Naive thymus-derived CD4-positive, alpha-beta T cell (primary cell): Measurements from ENCODE around the gene CPNE6. TPM values are rescaled to one million over a fixed set of nuclear protein-coding genes. Genes with fewer than 3 reads are reported as not detected.

ENCODE experiments used
- ATAC-seq: fragments of 150-1000 bp; cut with Tn5 transposase; 2 replicates; pipeline ENCODE4 v1.10.0; 2021; ENCODE audit warnings: mild to moderate bottlenecking, moderate library complexity
- CTCF ChIA-PET: fragments of 350-600 bp; sonication (Branson Sonifier 250); formaldehyde crosslinking; loops from one replicate; lab custom pipeline; 2021; ENCODE audit warnings: antibody characterized with exemption; lab: Charles Lee
- POLR2A ChIA-PET: fragments of 350-600 bp; sonication (Branson Sonifier 250); formaldehyde crosslinking; loops from one replicate; lab custom pipeline; 2021; ENCODE audit warnings: antibody characterized with exemption, inconsistent platforms; lab: Charles Lee
- DNase-seq, 9 donors: peaks; one replicate each; pipeline versions ENCODE4 v3.0.0 to v3.0.0-alpha.2; 2020 to 2022; ENCODE audit warnings: mixed read lengths in 1 of 9
- H3K27ac ChIP-seq: one replicate; pipeline ENCODE4 v1.7.0; 2013; ENCODE audit warnings: mild to moderate bottlenecking, low read depth, low read length, moderate library complexity
- H3K27me3 ChIP-seq, 2 donors: one replicate each; pipeline ENCODE4 v1.7.0; 2013; ENCODE audit warnings: low read length in 2 of 2, mild to moderate bottlenecking in 2 of 2, moderate library complexity in 2 of 2; ENCODE audit not compliant: control insufficient read depth in 2 of 2, insufficient read depth in 2 of 2
- H3K36me3 ChIP-seq, 3 experiments: 1 replicate in 2 of 3; 2 replicates in 1 of 3; pipeline ENCODE4 v1.7.0; 2013; ENCODE audit warnings: low read length in 3 of 3, mild to moderate bottlenecking in 3 of 3, moderate library complexity in 1 of 3; ENCODE audit not compliant: insufficient read depth in 3 of 3, control insufficient read depth in 2 of 3
- H3K4me1 ChIP-seq, 2 donors: one replicate each; pipeline ENCODE4 v1.7.0; 2013; ENCODE audit warnings: low read length in 2 of 2, mild to moderate bottlenecking in 2 of 2, moderate library complexity in 1 of 2; ENCODE audit not compliant: control insufficient read depth in 2 of 2, insufficient read depth in 2 of 2
- H3K4me3 ChIP-seq: 2 replicates; pipeline ENCODE4 v1.7.0; 2013; ENCODE audit warnings: mild to moderate bottlenecking, low read length
- H3K9me3 ChIP-seq, 3 experiments: 1 replicate in 2 of 3; 2 replicates in 1 of 3; pipeline ENCODE4 v1.7.0; 2013; ENCODE audit warnings: low read length in 3 of 3; ENCODE audit not compliant: control insufficient read depth in 2 of 3
- H3K27ac Mint-ChIP-seq, 9 donors: one replicate each; pipeline ENCODE4 v1.8.0; 2020 to 2022; ENCODE audit warnings: mixed read lengths in 9 of 9, mild to moderate bottlenecking in 8 of 9, moderate library complexity in 5 of 9, inconsistent platforms in 2 of 9
- H3K27me3 Mint-ChIP-seq, 5 donors: one replicate each; pipeline ENCODE4 v1.8.0; 2021 to 2022; ENCODE audit warnings: mixed read lengths in 5 of 5, mild to moderate bottlenecking in 1 of 5
- H3K36me3 Mint-ChIP-seq, 5 donors: one replicate each; pipeline ENCODE4 v1.8.0; 2020 to 2022; ENCODE audit warnings: mixed read lengths in 5 of 5, mild to moderate bottlenecking in 3 of 5, inconsistent platforms in 1 of 5
- H3K4me1 Mint-ChIP-seq, 7 donors: one replicate each; pipeline ENCODE4 v1.8.0; 2020 to 2022; ENCODE audit warnings: mixed read lengths in 7 of 7, mild to moderate bottlenecking in 3 of 7, inconsistent platforms in 1 of 7
- H3K4me3 Mint-ChIP-seq, 10 donors: one replicate each; pipeline ENCODE4 v1.8.0; 2020 to 2022; ENCODE audit warnings: mild to moderate bottlenecking in 10 of 10, mixed read lengths in 10 of 10, moderate library complexity in 6 of 10, inconsistent platforms in 2 of 10
- H3K9me3 Mint-ChIP-seq, 11 donors: one replicate each; pipeline ENCODE4 v1.8.0; 2020 to 2022; ENCODE audit warnings: mixed read lengths in 11 of 11, mild to moderate bottlenecking in 4 of 11, inconsistent platforms in 1 of 11, moderate library complexity in 1 of 11
- intact Hi-C, 2 donors: fragments of 100-400 bp; cut with micrococcal nuclease; formaldehyde crosslinking; loops; one replicate each; pipeline ENCODE4 v1.15.1; 2023
- polyA plus RNA-seq, 2 donors: library from polyadenylated mRNA; unstranded; fragments of 300-500 nt; fragmentation: Illumina TruSeq; gene quantifications; one replicate each; pipeline ENCODE4 v1.2.3, GENCODE V29; 2021
- total RNA-seq, 6 experiments: library from RNA in 5 of 6; stranded (reverse) in 5 of 6; gene quantifications; 1 replicate in 5 of 6; 2 replicates in 1 of 6; pipeline ENCODE4 v1.2.3 and lab custom pipeline; 2021 to 2026

Gene CPNE6
- total and polyA plus RNA-seq, 7 experiments from 2014 or later, result 0.12 TPM; not detected in 6

DNA sequence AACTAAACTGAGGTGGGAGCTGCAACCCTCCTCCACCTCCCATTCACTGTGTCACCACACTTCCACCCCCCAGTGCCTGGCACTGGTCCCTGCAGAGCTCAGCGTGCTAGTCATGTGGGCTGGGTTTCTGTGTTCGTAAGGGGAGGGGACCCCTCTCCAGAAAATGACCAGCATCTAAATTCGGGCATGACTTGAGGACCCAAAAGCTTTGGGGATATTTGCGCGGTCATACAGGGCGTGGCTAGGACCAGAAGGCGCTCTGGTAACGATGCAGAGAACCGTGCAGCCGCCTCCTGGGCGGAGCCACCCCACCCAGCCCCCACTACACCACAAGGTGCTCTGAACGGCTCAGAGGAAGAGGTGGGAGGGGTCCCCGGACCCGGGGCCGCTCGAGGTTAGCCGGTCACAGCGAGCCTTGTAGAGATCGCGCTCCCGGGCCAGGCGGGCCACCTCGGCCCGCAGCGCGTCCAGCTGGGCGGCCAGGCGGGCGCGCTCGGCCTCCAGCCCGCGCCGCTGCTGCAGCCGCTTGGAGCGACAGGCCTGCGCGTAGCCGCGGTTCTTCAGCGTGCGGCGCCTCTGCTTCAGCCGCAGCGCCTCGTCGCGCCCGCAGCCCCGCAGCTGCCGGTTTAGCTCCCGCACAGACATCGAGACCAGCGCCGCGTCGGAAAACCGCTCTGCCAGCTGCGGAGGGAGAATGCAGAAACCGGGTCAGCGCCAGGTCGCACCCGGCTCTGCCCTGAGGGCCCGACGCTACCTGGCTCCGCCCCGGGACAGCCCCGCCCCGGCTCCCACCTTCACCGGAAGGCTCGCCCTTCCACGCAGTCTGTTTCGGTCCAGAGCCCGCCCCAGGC lies 9.8 kb downstream of the CPNE6 start:
- H3K4me1 ChIP-seq, result peaks cover 7 to 14% of the 10 kb centered on the region in 2 donors
- ChIA-PET CTCF (interaction anchor here (0.7 to 6.2 kb wide), 9 partner anchors 10 to 492 kb away, joined by 3 to 49 read pairs (median 5); partner anchors contain the start of genes PCK2 and TINF2), POLR2A (interaction anchor here (0.7 to 5.1 kb wide), 23 partner anchors 9 to 376 kb away, joined by 3 to 80 read pairs (median 4); partner anchors contain the start of genes CARMIL3, CPNE6, DCAF11 and DHRS4)
- H3K9me3 Mint-ChIP-seq, result no peaks in the 10 kb centered on the region
- no peaks in the 10 kb centered on the region for H3K27me3 ChIP-seq
- H3K9me3 ChIP-seq, result no peaks in the 10 kb centered on the region
- peak overlapping the region; percentile 32 to 92 (median 85) for H3K27ac Mint-ChIP-seq
- H3K4me3 ChIP-seq, result peak overlapping the region; percentile 82
- H3K4me3 Mint-ChIP-seq, result peak overlapping the region; percentile 80 to 90 (median 86)
- H3K27ac ChIP-seq, result peak overlapping the region; percentile 75
- peaks cover 16 to 20% (median 18%) of the 10 kb centered on the region in 7 donors for H3K4me1 Mint-ChIP-seq
- intact Hi-C loops, result loop anchor here (1.0 to 2.0 kb wide), 7 partner anchors 9 to 514 kb away; partner anchors contain the start of genes PCK2 (in 2 of the 2), AP1G2 (in 1 of the 2), DCAF11 (in 1 of the 2) and EMC9 (in 1 of the 2)
- no peaks in the 10 kb centered on the region for H3K36me3 Mint-ChIP-seq
- peak; percentile 46 to 75 (median 72) for DNase-seq
- peak; percentile 92 for ATAC-seq
- H3K36me3 ChIP-seq, result no peaks in the 10 kb centered on the region
- peaks cover 0 to 20% (median 0%) of the 10 kb centered on the region in 5 donors for H3K27me3 Mint-ChIP-seq

GRCh38 chr14:24081739-24082211 lies 10.4 kb downstream of the CPNE6 start:
- H3K27ac ChIP-seq, result peak overlapping the region; percentile 75
- Mint-ChIP-seq H3K27ac (peak overlapping the region; percentile 63 to 96 (median 85)), H3K4me3 (peak overlapping the region; percentile 80 to 90 (median 86)), H3K27me3 (peaks cover 0 to 20% (median 0%) of the 10 kb centered on the region in 5 donors), H3K9me3 (no peaks in the 10 kb centered on the region), H3K4me1 (peaks cover 16 to 20% (median 18%) of the 10 kb centered on the region in 7 donors), H3K36me3 (no peaks in the 10 kb centered on the region)
- POLR2A ChIA-PET, result interaction anchor here (0.9 to 5.1 kb wide), 13 partner anchors 10 to 134 kb away, joined by 3 to 80 read pairs (median 9); partner anchors contain the start of genes CARMIL3, CPNE6, DCAF11 and IRF9
- DNase-seq, result no peak
- no peaks in the 10 kb centered on the region for H3K27me3 ChIP-seq
- peaks cover 7 to 14% of the 10 kb centered on the region in 2 donors for H3K4me1 ChIP-seq
- peak overlapping the region; percentile 82 for H3K4me3 ChIP-seq
- intact Hi-C loops, result loop anchor here (1.0 to 2.0 kb wide), 7 partner anchors 9 to 514 kb away; partner anchors contain the start of genes PCK2 (in 2 of the 2), AP1G2 (in 1 of the 2), DCAF11 (in 1 of the 2) and EMC9 (in 1 of the 2)
- CTCF ChIA-PET, result interaction anchor here (0.7 to 6.2 kb wide), 8 partner anchors 9 to 493 kb away, joined by 3 to 49 read pairs (median 5); partner anchors contain the start of gene TINF2
- ATAC-seq, result no peak
- no peaks in the 10 kb centered on the region for H3K36me3 ChIP-seq
- no peaks in the 10 kb centered on the region for H3K9me3 ChIP-seq

DNA sequence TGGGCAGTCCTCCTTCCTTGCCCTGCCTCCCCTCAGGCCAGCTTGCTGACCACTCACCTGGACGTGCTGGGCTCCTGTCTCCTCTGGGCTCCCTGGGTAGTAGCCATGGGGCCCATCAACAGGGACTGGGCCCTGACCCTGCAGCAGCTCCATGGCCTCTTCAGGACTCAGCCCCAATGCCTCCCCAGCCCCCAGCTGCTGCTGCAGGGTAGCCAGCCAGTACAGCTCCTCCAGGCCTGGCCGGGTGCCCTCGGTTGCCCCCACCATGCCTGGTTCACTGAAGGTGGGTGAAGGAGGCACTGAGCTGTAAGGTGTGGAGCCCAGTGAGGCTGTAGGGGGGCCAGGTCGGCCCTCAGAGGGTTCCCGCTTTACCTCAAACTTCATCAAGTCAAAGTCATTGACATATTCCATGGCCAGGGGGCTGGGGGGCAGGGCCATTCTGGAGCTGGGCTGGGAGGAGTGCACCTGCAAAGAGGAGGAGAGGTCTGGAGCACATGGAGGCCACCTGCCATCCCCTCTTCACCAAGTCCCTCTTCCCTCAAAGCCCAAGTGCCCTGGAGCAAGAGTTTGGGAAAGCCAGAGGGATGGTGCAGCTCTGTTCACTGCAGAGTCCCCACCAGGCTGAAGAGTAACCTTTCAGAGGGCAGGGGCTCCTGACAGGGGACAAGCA lies 11.2 kb downstream of the CPNE6 start:
- DNase-seq (no peak), ATAC-seq (no peak)
- Histone ChIP-seq H3K9me3 (no peaks in the 10 kb centered on the region), H3K4me3 (no peak overlapping the region), H3K4me1 (peaks cover 7 to 14% of the 10 kb centered on the region in 2 donors), H3K27ac (no peak overlapping the region), H3K27me3 (no peaks in the 10 kb centered on the region), H3K36me3 (no peaks in the 10 kb centered on the region)
- Mint-ChIP-seq H3K36me3 (no peaks in the 10 kb centered on the region), H3K4me1 (peaks cover 16 to 20% (median 17%) of the 10 kb centered on the region in 7 donors), H3K27ac (peak overlapping the region; percentile 63 to 96 (median 85)), H3K27me3 (peaks cover 0 to 20% (median 0%) of the 10 kb centered on the region in 5 donors), H3K9me3 (no peaks in the 10 kb centered on the region), H3K4me3 (peak overlapping the region in 9 of 10 donors; percentile 80 to 90 (median 86))
- CTCF ChIA-PET, result interaction anchor here (1.2 to 6.2 kb wide), 4 partner anchors 9 to 160 kb away, joined by 3 to 49 read pairs (median 38); partner anchors contain the start of gene TINF2
- POLR2A ChIA-PET, result interaction anchor here (1.2 to 5.1 kb wide), 8 partner anchors 8 to 131 kb away, joined by 3 to 80 read pairs (median 14); partner anchors contain the start of genes CARMIL3, CHMP4A, DCAF11 and IRF9
- intact Hi-C loops, result no loop called here

DNA sequence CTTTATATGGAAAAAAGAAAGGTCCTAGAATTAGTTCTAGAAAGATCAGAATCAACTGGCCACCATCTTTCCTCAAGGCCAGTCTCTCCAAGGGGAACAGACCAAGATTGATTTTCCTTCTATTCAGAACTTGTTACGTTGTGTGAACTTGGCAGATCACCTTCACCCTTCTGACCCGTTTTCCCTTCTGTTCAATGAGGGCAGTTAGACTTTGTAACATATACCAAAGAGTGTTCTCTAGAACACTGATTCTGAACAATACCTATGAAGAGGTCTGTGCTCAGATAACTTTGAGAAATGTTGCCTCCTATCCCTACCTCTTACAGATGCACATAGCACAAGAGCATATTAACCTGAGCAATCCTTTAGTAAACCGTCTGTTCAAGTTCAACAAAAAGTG lies 12.1 kb downstream of the CPNE6 start:
- Mint-ChIP-seq H3K4me1 (peaks cover 16 to 20% (median 17%) of the 10 kb centered on the region in 7 donors), H3K9me3 (no peaks in the 10 kb centered on the region), H3K27me3 (peaks cover 0 to 20% (median 0%) of the 10 kb centered on the region in 5 donors), H3K4me3 (peak overlapping the region in 1 of 10 donors; percentile 4), H3K27ac (peak overlapping the region in 6 of 9 donors; percentile 0 to 70 (median 41)), H3K36me3 (no peaks in the 10 kb centered on the region)
- ATAC-seq (no peak), DNase-seq (no peak)
- no peak overlapping the region for H3K4me3 ChIP-seq
- H3K27ac ChIP-seq, result no peak overlapping the region
- CTCF ChIA-PET, result interaction anchor here (4.8 to 6.2 kb wide), 2 partner anchors 8 to 25 kb away, joined by 43 to 49 read pairs; no protein-coding TSS in a partner anchor
- H3K9me3 ChIP-seq, result no peaks in the 10 kb centered on the region
- intact Hi-C loops, result no loop called here
- peaks cover 7 to 14% of the 10 kb centered on the region in 2 donors for H3K4me1 ChIP-seq
- no peaks in the 10 kb centered on the region for H3K36me3 ChIP-seq
- H3K27me3 ChIP-seq, result no peaks in the 10 kb centered on the region
- POLR2A ChIA-PET, result interaction anchor here (1.2 to 5.1 kb wide), 5 partner anchors 9 to 130 kb away, joined by 3 to 80 read pairs (median 42); partner anchors contain the start of genes CHMP4A, DCAF11, NRL and PCK2

DNA sequence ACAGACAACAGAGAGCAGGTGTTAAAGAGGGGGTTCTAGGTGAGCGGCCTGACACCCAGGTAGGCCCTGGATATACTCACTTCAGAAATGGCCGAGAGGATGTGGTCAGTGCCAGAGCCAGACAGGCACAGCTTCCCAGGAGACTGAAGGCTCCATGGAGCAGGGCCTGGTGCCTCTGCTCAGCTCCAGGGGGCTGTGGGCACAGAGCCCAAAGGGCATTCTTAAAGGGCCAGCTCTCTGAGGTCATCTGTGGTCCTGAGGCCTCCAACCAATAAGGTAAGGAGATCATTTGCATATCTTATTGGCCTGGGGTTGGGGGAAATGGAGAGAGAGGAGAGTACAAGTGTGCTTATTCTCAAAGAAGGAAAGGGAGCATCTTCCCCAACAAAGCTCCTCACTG lies 13.1 kb downstream of the CPNE6 start:
- peak overlapping the region in 3 of 9 donors; percentile 54 to 90 (median 60) for H3K27ac Mint-ChIP-seq
- H3K4me1 Mint-ChIP-seq, result peaks cover 14 to 20% (median 17%) of the 10 kb centered on the region in 7 donors
- no peak overlapping the region for H3K27ac ChIP-seq
- ATAC-seq, result no peak
- H3K9me3 Mint-ChIP-seq, result no peaks in the 10 kb centered on the region
- ChIA-PET CTCF (no interaction called here), POLR2A (interaction anchor here (5.1 kb wide), 1 partner anchor 31 kb away, joined by 42 read pairs; the partner anchor contains the start of genes DCAF11 and NRL)
- H3K36me3 ChIP-seq, result no peaks in the 10 kb centered on the region
- no peaks in the 10 kb centered on the region for H3K27me3 ChIP-seq
- H3K4me3 ChIP-seq, result no peak overlapping the region
- H3K27me3 Mint-ChIP-seq, result peaks cover 0 to 15% (median 0%) of the 10 kb centered on the region in 5 donors
- H3K9me3 ChIP-seq, result no peaks in the 10 kb centered on the region
- no peak overlapping the region for H3K4me3 Mint-ChIP-seq
- intact Hi-C loops, result no loop called here
- no peaks in the 10 kb centered on the region for H3K36me3 Mint-ChIP-seq
- DNase-seq, result no peak
- H3K4me1 ChIP-seq, result peaks cover 7 to 14% of the 10 kb centered on the region in 2 donors
